ENCODE results near the gene CCDC107.
"Not testable (repeated sequence)": the region's sequence is repeated elsewhere in the genome, so short reads cannot be mapped to it uniquely, and the experiment has no call there.

Gene CCDC107

DNA sequence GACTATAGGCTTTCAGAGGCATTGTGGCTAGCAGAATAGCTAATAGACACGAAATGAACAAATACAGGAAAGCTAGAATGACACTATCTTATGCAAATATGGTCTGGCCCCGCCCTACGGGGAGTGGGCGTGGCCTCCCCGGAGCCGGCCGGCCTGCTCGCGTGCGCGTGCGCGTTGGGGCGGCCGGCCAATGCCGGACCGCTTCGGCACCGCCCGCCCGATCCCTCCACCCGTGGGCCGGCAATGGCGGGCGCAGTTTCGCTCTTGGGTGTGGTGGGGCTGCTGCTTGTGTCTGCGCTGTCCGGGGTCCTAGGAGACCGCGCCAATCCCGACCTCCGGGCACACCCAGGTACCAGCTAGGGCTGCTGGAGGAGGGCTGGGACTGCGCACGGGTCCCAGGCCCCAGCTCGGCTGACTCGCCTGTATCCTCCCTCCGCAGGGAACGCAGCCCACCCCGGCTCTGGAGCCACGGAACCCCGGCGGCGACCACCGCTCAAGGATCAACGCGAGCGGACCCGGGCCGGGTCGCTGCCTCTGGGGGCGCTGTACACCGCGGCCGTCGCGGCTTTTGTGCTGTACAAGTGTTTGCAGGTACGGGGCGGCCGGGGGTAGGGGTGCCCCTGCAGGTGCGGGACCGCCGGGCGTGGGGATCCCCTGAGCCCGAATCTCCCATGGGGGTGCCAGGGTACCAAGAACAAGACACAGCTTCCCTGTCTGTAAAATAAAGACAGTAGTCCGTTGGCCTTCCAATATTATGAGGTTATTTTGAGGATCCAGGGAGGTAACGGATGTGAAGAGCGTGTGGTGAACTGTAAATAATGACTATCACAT is at the start of gene CCDC107:
TSS of gene CCDC107 (plus strand) at position 156 of the 831 bp plus-strand sequence. CDS start at position 244, 88 bp downstream.
- DNase-seq = peak; percentile 83

GRCh38 chr9:35609001-35609819 is 48.9 kb upstream of the CCDC107 start:
- no peak for DNase-seq

GRCh38 chr9:35609820-35610163 is 48.3 kb upstream of the CCDC107 start:
- no peak for DNase-seq

DNA sequence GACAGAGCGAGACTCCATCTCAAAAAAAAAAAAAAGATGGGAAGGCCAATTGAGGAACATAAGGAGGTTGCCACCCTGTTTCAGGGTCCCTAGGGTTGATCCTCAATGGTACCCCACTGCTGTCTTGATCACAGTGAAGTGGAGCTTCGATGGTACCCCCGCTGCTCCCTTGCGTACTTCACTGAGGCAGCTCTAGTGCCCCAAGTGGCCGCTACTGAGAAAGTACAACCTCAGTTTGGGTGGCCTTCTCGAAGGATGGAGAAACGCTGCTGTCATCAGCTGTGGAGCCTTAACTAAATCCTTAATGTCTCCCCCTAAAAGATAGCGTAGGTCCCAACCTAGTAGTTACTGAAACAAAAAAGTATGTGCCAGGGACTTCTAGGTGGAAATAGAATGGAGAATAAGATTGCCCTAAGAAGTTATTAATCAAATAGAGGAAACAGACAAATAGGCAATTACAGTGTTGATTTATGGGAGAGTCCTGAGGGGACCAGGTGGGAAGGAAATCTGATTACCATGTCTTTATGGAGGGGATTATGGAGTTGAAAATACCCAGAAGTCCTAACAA is 46.8 kb upstream of the CCDC107 start:
- DNase-seq = peak; percentile 64

GRCh38 chr9:35612066-35612465 is 46.0 kb upstream of the CCDC107 start:
- DNase-seq = not testable (repeated sequence)

DNA sequence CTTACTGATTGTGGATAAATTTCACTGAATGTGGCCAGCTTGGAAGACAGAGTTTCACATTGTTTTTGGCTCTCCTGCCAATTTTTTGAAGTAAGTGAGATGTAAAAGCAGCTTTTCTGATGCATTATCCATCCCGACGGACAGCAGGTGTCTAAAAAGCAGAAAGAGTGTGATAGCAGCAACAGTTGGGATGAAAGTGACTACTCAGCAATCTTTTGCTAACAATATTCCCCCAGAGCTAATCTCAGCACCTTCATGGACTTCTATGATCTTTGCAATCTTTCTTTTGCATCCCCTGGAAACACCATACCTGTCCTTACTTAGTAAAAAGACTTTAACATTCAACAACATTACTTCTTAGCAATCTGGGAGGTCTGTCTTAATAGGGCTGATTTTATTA is 45.2 kb upstream of the CCDC107 start:
- DNase-seq = no peak

- DNase-seq = no peak
Measured at GRCh38 chr9:35615981-35616680, 42.0 kb upstream of the CCDC107 start.

DNA sequence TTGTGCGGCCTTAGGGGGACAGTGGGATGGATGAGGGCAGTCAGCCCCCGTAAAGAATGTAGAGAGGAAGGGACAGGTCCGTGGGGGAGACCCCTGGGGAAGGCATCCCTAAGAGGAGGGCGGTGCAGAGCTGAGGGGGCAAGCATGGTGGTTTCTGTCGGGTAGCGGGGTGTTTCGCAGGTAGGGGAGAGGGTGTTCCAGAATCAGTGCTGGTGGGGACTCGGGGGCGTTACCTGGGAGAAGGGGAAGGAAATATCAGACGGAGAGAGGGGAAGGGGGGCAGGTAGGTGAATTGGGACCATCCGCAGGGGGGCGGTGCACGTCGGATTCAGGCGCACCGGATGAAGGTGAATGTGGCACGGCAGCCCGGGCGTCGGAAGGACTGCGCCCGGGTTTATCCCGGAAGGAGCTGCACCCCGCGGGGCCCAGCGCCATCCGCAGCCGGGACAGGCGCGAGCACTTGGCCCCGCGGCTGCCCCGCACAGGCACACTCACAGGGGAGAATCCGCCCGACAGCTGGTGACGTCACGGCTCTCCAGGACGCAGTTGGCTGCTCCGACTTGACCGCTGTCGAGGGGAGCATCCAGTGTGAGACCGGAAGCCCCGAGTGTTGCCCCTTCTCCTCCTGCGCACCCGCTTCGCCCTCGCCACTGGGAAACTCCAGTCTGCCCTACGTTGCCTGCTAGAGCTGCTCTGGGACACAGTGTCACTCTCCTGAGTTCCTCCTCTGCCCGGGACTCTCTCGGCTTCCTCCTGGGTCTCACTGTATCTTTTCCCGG is 41.2 kb upstream of the CCDC107 start:
- DNase-seq = peak; percentile 67

DNA sequence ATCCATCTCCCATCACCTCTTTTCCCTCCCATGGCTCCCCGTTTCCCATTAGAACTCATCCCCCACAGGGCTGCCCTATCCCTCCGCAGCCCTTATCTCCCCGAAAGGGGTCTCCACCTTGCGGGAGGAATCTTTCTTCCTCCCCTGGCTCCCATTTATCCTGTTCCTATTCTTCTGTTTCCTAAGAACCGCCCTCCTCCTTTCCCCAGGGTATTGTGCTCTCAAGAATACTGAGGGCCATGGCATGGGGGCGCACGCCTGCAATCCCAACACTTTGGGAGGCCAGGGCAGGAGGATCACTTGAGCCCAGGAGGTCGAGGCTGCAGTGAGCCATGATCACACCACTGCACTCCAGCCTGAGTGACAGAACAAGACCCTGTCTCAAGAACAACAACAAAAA is 40.5 kb upstream of the CCDC107 start:
- no peak for DNase-seq

DNA sequence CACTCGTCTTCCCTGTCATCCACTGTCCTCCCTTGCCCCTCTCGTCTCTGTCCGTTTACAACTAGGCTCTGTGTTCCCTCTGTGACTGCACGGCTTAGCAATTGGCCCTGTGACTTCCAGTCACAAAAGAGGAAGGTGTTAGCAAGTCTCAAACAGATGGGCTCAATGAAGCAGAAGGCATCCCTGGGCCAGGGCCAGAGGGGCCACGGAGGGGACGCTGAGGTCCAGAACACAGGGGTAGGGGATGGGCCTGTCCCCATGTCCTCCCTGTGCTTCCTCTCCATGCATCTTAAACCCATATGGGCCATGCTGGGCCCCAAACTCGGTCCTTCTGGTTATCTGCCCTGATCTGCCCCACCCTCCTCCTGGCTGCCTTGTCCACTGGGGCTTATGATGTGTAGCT is 39.8 kb upstream of the CCDC107 start, which contains the start of gene CD72:
TSS of gene CD72 (minus strand) at position 89 of the 403 bp plus-strand sequence. CDS start 110 bp downstream, outside the sequence.
- no peak for DNase-seq

GRCh38 chr9:35618854-35619799 is 39.0 kb upstream of the CCDC107 start:
- peak; percentile 32 for DNase-seq

- DNase-seq = no peak
Measured at GRCh38 chr9:35619800-35620158, 38.3 kb upstream of the CCDC107 start.

GRCh38 chr9:35627575-35627974 is 30.5 kb upstream of the CCDC107 start:
- no peak for DNase-seq

GRCh38 chr9:35628389-35628991 is 29.6 kb upstream of the CCDC107 start:
- no peak for DNase-seq

DNA sequence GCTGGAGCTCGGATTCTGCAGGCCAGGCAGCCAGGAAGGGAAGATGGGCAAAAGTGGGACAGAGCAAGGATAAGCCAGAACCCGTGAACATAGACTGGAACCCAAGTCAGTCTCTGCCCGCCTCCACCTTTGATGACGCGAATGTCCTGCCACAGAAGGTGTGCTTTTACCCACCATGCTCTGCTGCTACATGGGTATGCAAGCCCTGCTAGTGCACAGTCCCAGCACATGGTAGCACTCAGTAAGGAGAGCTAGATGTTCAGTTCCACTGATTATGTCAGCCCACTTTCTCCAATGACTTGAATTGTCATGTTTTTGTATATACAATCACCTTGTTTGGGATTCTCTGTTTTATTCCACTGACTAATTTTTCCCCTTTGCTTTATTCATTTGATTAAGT is 28.5 kb upstream of the CCDC107 start:
- no peak for DNase-seq

DNA sequence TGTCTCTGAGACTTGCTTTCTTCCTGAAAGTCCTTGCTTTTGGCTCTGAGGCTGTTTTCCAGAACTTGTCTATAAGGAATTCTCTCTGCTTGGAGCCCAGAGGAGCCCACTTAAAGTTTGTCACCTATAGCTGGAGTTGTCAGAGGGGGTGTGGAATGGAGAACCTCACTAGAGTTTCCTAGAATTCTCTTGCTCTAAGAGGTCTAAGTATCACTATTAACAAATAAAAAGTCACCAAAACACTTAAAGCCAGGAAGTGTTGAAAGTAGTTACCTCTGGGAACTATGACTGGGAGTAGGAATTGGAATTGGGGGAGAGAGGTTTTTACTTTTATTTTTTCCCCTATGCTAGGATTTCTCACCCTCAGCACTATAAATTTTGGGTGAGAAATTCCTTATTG is 22.4 kb upstream of the CCDC107 start:
- no peak for DNase-seq

GRCh38 chr9:35636135-35636876 is 21.8 kb upstream of the CCDC107 start:
- no peak for DNase-seq

DNA sequence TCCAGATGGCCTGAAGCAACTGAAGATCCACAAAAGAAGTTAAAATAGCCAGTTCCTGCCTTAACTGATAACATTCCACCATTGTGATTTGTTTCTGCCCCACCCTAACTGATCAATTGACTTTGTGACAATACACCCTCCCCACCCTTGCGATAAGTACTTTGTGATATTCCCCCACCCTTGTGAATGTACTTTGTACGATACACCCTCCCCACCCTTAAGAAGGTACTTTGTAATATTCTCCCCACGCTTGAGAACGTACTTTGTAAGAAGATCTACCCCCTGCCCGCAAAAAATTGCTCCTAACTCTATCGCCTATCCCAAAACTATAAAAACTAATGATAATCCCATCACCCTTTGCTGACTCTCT is 21.2 kb upstream of the CCDC107 start:
- not testable (repeated sequence) for DNase-seq

- not testable (repeated sequence) for DNase-seq
Measured at GRCh38 chr9:35637427-35637955, 20.6 kb upstream of the CCDC107 start.

DNA sequence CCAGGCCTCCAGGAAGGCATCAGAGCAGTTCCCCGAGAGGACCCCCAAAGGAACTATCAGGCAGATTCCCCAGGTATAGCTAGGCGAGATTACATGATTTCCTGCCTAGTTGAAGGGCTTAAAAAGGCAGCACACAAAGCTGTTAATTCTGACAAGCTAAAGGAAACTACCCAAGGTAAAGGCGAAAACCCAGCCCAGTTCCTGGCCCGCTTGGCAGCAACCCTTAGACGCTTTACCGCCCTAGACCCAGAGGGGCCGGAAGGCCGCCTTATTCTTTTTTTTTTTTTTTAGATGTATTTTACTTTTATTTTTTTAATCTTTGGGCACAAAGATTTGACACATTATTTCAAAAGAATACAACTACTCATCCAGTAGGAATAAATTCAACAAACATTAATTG is 19.3 kb upstream of the CCDC107 start:
- not testable (repeated sequence) for DNase-seq

Data from activated CD8-positive, alpha-beta memory T cell treated with anti-CD3 and anti-CD28 coated beads, Interleukin-2, amount 50 U/mL, for 4 hours (primary cell).